Measurements from ENCODE around the gene CAMK4.

- TF ChIP-seq RCOR1 (IDR thresholded peaks at IDR 0.05; ENCODE audit: borderline replicate concordance in 1 of 2, low read depth in 2 of 2, low read length in 2 of 2) (no peak), CTCF (IDR thresholded peaks at IDR 0.05 in 2 of 3, conservative IDR thresholded peaks at IDR 0.05 in 1 of 3; ENCODE audit: insufficient read depth in 2 of 3, low read depth in 1 of 3, low read length in 3 of 3) (no peak), HIVEP1 (CRISPR knock-in tag; IDR thresholded peaks at IDR 0.05) (no peak)
These were observed 22.5 kb upstream of the CAMK4 start for GRCh38 chr5:111201705-111202104.
